Measurements from ENCODE around the gene RGCC.

The RGCC gene

GRCh38 chr13:41411522-41411921, 45.8 kb upstream of the RGCC start:
- Histone ChIP-seq H3K4me1 (ENCODE audit: control insufficient read depth in 1 of 2, insufficient read depth in 1 of 2, low read depth in 1 of 2, low read length in 1 of 2) (no peaks in the 10 kb centered on the region), H3K9me3 (no peaks in the 10 kb centered on the region), H3K4me3 (ENCODE audit: low read depth in 1 of 2, low read length in 1 of 2) (no peak overlapping the region), H3K36me3 (no peaks in the 10 kb centered on the region), H3K27me3 (no peaks in the 10 kb centered on the region), H3K27ac (no peak overlapping the region)
- TF ChIP-seq CTCF (IDR thresholded peaks at IDR 0.05), result no peak

- H3K27ac ChIP-seq, result no peak overlapping the region
- TF ChIP-seq CTCF (IDR thresholded peaks at IDR 0.05), result no peak
Measured at GRCh38 chr13:41413872-41414271, 43.5 kb upstream of the RGCC start.

GRCh38 chr13:41416276-41416675, 41.1 kb upstream of the RGCC start:
- Histone ChIP-seq H3K27me3 (no peaks in the 10 kb centered on the region), H3K9me3 (no peaks in the 10 kb centered on the region), H3K4me3 (ENCODE audit: low read depth in 1 of 2, low read length in 1 of 2) (no peak overlapping the region), H3K27ac (no peak overlapping the region), H3K4me1 (ENCODE audit: control insufficient read depth in 1 of 2, insufficient read depth in 1 of 2, low read depth in 1 of 2, low read length in 1 of 2) (no peaks in the 10 kb centered on the region), H3K36me3 (no peaks in the 10 kb centered on the region)
- no peak for TF ChIP-seq CTCF (IDR thresholded peaks at IDR 0.05)

More at GRCh38 chr13:41413872-41414271, 43.5 kb upstream of the RGCC start:
- no peaks in the 10 kb centered on the region for H3K4me1 ChIP-seq (ENCODE audit: control insufficient read depth in 1 of 2, insufficient read depth in 1 of 2, low read depth in 1 of 2, low read length in 1 of 2)
- no peaks in the 10 kb centered on the region for H3K27me3 ChIP-seq
- H3K36me3 ChIP-seq, result no peaks in the 10 kb centered on the region
- no peaks in the 10 kb centered on the region for H3K9me3 ChIP-seq
- no peak overlapping the region for H3K4me3 ChIP-seq (ENCODE audit: low read depth in 1 of 2, low read length in 1 of 2)

GRCh38 chr13:41418027-41418426, 39.3 kb upstream of the RGCC start:
- Histone ChIP-seq H3K27me3 (no peaks in the 10 kb centered on the region), H3K4me3 (ENCODE audit: low read depth in 1 of 2, low read length in 1 of 2) (no peak overlapping the region), H3K4me1 (ENCODE audit: control insufficient read depth in 1 of 2, insufficient read depth in 1 of 2, low read depth in 1 of 2, low read length in 1 of 2) (no peaks in the 10 kb centered on the region), H3K9me3 (no peaks in the 10 kb centered on the region), H3K27ac (no peak overlapping the region), H3K36me3 (no peaks in the 10 kb centered on the region)
- TF ChIP-seq CTCF (IDR thresholded peaks at IDR 0.05), result no peak

GRCh38 chr13:41418731-41419130, 38.6 kb upstream of the RGCC start:
- no peak for TF ChIP-seq CTCF (IDR thresholded peaks at IDR 0.05)

GRCh38 chr13:41419206-41419605, 38.1 kb upstream of the RGCC start:
- no peak for TF ChIP-seq CTCF (IDR thresholded peaks at IDR 0.05)
- Histone ChIP-seq H3K27ac (no peak overlapping the region), H3K36me3 (no peaks in the 10 kb centered on the region), H3K27me3 (no peaks in the 10 kb centered on the region), H3K4me3 (ENCODE audit: low read depth in 1 of 2, low read length in 1 of 2) (no peak overlapping the region), H3K4me1 (ENCODE audit: control insufficient read depth in 1 of 2, insufficient read depth in 1 of 2, low read depth in 1 of 2, low read length in 1 of 2) (no peaks in the 10 kb centered on the region), H3K9me3 (no peaks in the 10 kb centered on the region)

More at GRCh38 chr13:41418731-41419130, 38.6 kb upstream of the RGCC start:
- no peaks in the 10 kb centered on the region for H3K36me3 ChIP-seq
- no peak overlapping the region for H3K27ac ChIP-seq
- no peaks in the 10 kb centered on the region for H3K4me1 ChIP-seq (ENCODE audit: control insufficient read depth in 1 of 2, insufficient read depth in 1 of 2, low read depth in 1 of 2, low read length in 1 of 2)
- H3K27me3 ChIP-seq, result no peaks in the 10 kb centered on the region
- H3K4me3 ChIP-seq (ENCODE audit: low read depth in 1 of 2, low read length in 1 of 2), result no peak overlapping the region
- H3K9me3 ChIP-seq, result no peaks in the 10 kb centered on the region
